ENCODE results near the gene ITFG1. TPM values are rescaled to one million over a fixed set of nuclear protein-coding genes. Genes with fewer than 3 reads are reported as not detected.
"Not testable (repeated sequence)": the region's sequence is repeated elsewhere in the genome, so short reads cannot be mapped to it uniquely, and the experiment has no call there.

Gene ITFG1
- polyA plus RNA-seq, 6 donors from 2014 or later, result 18.6 to 39.0 (median 28.5) TPM

DNA sequence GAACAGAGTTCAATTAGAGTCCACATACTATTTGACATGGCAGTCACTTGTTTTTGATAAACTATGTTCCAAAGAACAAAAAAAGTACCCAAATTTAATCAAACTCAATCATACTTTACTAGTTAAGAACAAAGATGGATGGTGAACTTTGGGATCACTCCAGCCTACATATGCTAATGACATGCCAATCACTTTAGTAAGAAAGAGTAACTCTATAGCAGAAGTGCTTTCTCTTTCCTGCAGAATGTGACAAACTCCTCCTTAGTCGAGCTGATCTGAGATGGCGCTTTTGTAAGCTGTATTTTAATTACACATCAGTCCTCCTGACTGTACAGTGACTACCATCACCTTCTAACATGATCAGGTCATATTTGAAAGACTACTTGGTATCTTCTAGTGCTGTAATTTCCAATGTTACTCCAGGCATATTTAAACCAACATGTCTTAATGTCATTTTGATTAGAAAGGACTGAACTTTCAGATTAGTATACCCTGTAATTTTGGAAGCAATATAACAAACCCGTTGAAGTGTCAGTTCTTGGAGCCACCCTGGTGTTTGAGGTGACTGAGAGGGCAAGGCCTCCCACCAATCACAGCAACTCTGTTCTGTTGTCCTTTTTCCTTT lies 321.2 kb downstream of the ITFG1 start:
- H3K4me3 Mint-ChIP-seq, result no peak overlapping the region
- H3K9me3 Mint-ChIP-seq, result no peaks in the 10 kb centered on the region
- no peak overlapping the region for H3K27ac Mint-ChIP-seq

DNA sequence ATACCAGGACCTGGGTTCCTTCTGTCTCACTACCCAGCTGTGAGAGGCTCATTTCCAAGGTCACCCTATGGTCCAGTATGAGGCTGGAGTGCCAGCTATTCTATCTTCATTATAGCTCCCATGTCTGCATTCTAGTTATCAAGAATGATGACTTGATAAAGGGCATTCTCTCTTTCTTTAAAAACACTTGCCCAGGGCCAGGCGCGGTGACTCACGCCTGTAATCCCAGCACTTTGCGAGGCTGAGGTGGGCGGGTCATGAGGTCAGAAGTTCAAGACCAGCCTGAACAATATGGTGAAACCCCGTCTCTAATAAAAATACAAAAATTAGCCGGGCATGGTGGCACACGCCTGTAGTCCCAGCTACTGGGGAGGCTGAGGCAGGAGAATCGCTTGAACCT lies 322.9 kb downstream of the ITFG1 start:
- H3K27me3 Mint-ChIP-seq; H3K9me3 Mint-ChIP-seq; H3K4me3 Mint-ChIP-seq; DNase-seq; H3K27ac Mint-ChIP-seq; ATAC-seq (ENCODE audit: low read depth in 2 of 2); H3K36me3 Mint-ChIP-seq: not testable (repeated sequence)
- H3K4me1 Mint-ChIP-seq, result peaks cover 8 to 12% (median 11%) of the 10 kb centered on the region in 3 donors

More for the DNA sequence above, 321.2 kb downstream of the ITFG1 start:
- Mint-ChIP-seq H3K36me3 (no peaks in the 10 kb centered on the region), H3K4me1 (peaks cover 12 to 16% (median 13%) of the 10 kb centered on the region in 3 donors), H3K27me3 (peaks cover 0 to 13% (median 5%) of the 10 kb centered on the region in 3 donors)
- ATAC-seq (ENCODE audit: low read depth in 2 of 2) (no peak), DNase-seq (no peak)

DNA sequence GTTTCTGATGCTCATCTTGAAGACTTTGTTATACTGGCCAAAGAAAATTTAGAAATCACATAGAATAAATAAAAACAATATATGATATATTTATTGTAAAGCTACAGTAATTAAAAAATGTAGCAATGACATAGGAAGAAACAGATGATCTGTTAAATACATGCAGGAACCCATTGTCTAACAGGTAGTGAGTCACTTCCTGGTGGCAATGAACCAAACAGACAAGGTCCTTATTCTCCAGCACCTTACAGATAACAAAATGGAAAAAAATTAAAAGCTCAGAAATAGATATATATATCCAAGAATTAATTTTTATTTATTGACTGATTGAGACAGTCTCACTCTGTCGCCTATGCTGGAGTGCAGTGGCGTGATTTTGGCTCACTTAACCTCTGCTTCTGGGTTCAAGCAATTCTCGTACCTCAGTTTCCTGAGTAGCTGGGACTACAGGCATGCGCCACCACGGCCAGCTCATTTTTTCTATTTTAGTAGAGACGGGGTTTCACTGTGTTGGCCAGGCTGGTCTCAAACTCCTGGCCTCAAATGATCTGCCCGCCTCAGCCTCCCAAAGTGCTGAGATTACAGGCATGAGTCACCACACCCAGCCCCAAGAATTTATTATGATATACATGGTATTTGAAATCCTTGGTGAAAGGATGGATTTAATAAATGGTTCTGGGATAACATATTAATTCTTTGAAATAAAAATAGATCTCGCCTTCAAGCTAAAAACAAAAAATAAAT lies 324.6 kb downstream of the ITFG1 start:
- no peaks in the 10 kb centered on the region for H3K9me3 Mint-ChIP-seq
- H3K27me3 Mint-ChIP-seq, result peaks cover 0 to 5% (median 0%) of the 10 kb centered on the region in 3 donors
- ATAC-seq (ENCODE audit: low read depth in 2 of 2) (no peak), DNase-seq (no peak)
- H3K4me1 Mint-ChIP-seq, result no peaks in the 10 kb centered on the region
- no peak overlapping the region for H3K4me3 Mint-ChIP-seq
- no peaks in the 10 kb centered on the region for H3K36me3 Mint-ChIP-seq
- H3K27ac Mint-ChIP-seq, result no peak overlapping the region

DNA sequence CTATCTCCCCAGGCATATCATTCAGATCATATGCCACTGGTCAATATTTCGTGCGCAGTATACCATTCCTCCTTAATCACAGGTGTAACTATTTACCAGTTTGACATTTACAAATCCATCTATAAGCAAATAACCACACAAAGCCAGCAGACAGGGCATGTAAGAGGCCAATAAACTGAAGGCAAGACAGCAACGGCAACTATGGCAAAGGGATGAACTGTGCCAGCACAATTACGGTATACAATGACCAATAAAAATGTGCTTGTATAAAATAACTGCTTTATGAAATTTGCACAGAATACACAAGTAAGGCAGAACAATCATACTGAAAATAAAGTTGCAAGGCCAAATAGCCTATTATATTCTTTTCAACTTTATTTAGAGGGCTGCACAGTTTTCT lies 326.3 kb downstream of the ITFG1 start:
- H3K27me3 Mint-ChIP-seq, result peaks cover 0 to 5% (median 0%) of the 10 kb centered on the region in 3 donors
- H3K9me3 Mint-ChIP-seq, result no peaks in the 10 kb centered on the region
- ATAC-seq (ENCODE audit: low read depth in 2 of 2) (no peak), DNase-seq (no peak)
- no peaks in the 10 kb centered on the region for H3K36me3 Mint-ChIP-seq
- H3K4me1 Mint-ChIP-seq, result no peaks in the 10 kb centered on the region
- H3K4me3 Mint-ChIP-seq, result no peak overlapping the region
- H3K27ac Mint-ChIP-seq, result no peak overlapping the region

DNA sequence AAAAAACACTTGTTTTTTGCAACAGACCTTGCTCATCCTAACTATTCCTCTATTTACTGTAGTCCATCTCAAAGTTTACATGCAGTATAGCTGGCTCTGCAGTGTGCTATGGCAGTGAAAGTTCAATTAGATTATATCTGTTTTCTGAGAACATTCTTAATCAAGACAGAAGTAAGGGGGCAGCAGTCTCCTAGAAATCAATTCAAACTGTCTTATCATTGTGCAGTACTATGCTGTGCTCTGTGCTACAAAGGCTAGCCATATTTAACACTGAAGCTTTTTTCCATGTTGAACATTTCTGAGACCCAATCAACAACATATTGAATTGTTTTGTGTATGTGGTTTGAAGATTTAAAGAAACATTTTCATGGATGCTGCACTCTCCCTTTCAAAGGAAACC lies 328.6 kb downstream of the ITFG1 start:
- DNase-seq (no peak), ATAC-seq (ENCODE audit: low read depth in 2 of 2) (no peak)
- peaks cover 0 to 5% of the 10 kb centered on the region in 2 donors for H3K36me3 Mint-ChIP-seq
- H3K9me3 Mint-ChIP-seq, result no peaks in the 10 kb centered on the region
- H3K4me1 Mint-ChIP-seq, result no peaks in the 10 kb centered on the region
- H3K27ac Mint-ChIP-seq, result no peak overlapping the region
- no peak overlapping the region for H3K4me3 Mint-ChIP-seq
- H3K27me3 Mint-ChIP-seq, result peaks cover 0 to 5% (median 0%) of the 10 kb centered on the region in 3 donors

DNA sequence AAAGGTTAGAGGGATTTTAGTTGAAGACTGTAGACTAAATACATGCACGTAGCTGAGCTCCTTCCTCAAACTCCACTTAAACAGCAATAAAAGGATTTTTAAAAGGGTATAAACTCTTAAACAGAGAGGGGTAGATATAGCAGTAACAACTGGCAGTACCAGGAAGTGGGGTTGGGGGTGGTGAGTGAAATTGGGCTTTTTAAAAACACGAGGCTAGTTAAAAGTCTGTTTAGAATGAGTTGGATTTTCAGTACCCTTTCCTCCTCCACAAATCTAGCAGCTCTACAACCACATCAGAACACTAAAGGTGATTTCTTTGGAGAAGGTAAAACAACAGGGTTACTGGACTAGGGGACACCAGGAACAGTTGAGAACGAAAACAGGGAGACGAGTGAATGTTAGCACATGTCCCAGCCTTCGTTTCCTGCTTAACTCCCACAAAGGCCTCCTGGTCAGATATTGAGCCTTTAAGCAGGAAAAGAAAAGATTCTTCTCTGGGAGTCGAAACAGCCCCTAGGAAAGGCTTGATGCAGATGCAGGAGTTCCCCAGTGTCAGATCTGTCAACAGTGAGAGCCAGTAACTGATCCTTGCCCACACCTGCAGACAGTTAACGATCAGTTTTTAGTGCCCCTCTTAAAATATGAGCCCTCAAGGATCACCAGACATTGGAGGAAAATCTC lies 331.0 kb downstream of the ITFG1 start:
- Mint-ChIP-seq H3K36me3 (peaks cover 0 to 5% of the 10 kb centered on the region in 2 donors), H3K27me3 (peaks cover 0 to 11% (median 0%) of the 10 kb centered on the region in 3 donors), H3K9me3 (no peaks in the 10 kb centered on the region), H3K27ac (no peak overlapping the region), H3K4me1 (no peaks in the 10 kb centered on the region), H3K4me3 (no peak overlapping the region)
- no peak for DNase-seq
- ATAC-seq (ENCODE audit: low read depth in 2 of 2), result no peak

DNA sequence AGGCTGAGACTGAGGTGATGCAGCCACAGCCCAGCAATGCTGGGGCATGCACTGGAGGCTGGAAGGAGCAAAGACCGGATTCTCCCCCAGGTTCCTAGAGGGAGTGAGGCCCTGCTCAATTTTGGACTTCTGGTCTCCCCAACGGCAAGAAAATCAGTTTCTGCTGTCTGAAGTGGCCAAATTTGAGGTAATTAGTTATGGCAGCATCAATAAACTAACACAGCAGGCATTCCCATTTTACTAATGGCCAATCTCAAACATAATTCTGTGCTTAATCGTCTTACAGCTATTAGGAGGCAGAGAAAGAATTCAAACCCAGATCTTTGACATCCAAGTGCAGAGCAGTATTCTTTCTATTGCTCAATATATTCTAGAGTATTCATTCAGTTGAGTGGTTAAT lies 333.3 kb downstream of the ITFG1 start:
- DNase-seq (no peak), ATAC-seq (ENCODE audit: low read depth in 2 of 2) (no peak)
- Mint-ChIP-seq H3K4me3 (no peak overlapping the region), H3K36me3 (peaks cover 0 to 5% of the 10 kb centered on the region in 2 donors), H3K9me3 (no peaks in the 10 kb centered on the region), H3K27me3 (peaks cover 0 to 6% (median 0%) of the 10 kb centered on the region in 3 donors), H3K4me1 (no peaks in the 10 kb centered on the region), H3K27ac (no peak overlapping the region)

DNA sequence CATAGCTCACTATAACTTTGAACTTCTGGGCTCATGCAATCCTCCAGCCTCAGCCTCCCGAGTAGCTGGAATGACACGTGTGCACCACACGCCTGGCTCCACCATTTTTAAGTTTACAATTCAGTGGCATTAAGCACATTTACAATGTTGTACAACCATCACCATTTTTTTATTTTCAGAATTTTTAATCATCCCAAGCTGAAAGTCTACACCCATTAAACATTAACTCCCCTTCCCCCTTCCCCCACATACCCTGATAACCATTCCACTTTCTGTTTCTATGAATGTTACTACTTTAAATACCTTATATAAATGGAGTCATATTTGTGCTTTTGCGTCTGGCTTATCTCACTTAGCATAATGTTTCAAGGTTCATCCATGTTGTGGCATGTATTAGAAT lies 335.1 kb downstream of the ITFG1 start:
- Mint-ChIP-seq H3K4me1 (no peaks in the 10 kb centered on the region), H3K36me3 (peaks cover 0 to 9% of the 10 kb centered on the region in 2 donors), H3K9me3 (no peaks in the 10 kb centered on the region), H3K4me3 (no peak overlapping the region), H3K27ac (no peak overlapping the region), H3K27me3 (peaks cover 0 to 6% (median under 1%) of the 10 kb centered on the region in 3 donors)
- ATAC-seq (ENCODE audit: low read depth in 2 of 2) (no peak), DNase-seq (no peak)

DNA sequence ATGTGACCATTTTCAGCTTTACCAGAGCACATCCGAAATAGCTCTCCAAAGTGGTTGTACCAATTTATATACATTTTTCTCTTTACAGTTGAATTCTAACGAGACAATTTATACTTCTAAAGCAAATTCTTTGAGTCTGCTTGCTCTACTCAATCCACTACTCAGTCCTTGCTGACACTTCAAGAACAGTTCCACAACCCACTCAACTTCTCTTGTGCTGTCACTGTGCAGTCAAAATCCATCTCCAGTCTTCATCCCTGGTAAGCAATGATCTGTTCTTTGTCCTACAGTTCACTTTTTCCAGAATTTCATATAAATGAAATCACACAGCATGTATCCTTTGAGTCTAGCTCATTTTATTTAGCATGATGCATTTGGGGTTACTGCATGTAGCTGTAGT lies 347.7 kb downstream of the ITFG1 start:
- no peaks in the 10 kb centered on the region for H3K27me3 Mint-ChIP-seq
- DNase-seq (no peak), ATAC-seq (ENCODE audit: low read depth in 2 of 2) (no peak)
- no peak overlapping the region for H3K4me3 Mint-ChIP-seq
- H3K9me3 Mint-ChIP-seq, result no peaks in the 10 kb centered on the region
- peaks cover 0 to 2% of the 10 kb centered on the region in 2 donors for H3K36me3 Mint-ChIP-seq
- H3K4me1 Mint-ChIP-seq, result no peaks in the 10 kb centered on the region
- H3K27ac Mint-ChIP-seq, result no peak overlapping the region

DNA sequence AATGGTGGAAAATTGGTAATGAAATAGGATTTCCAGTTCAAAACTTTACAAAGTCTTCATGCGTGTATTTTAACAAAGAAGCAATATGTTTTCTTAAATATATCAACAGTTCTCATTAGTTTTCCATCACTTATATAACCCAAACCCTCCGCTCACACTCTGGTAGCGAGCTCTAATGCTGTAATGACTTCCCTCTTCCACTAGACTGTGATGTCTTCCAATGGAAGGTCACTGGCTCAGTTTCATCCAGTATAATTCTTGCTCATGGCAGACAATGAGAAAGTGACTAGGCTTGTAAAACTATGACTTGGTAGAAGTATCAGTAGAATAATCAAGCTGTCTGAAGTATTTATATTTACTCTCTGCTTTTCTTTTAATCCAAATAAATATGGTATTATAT lies 349.9 kb downstream of the ITFG1 start:
- no peak for ATAC-seq (ENCODE audit: low read depth in 2 of 2)
- Mint-ChIP-seq H3K27me3 (no peaks in the 10 kb centered on the region), H3K4me3 (no peak overlapping the region)

DNA sequence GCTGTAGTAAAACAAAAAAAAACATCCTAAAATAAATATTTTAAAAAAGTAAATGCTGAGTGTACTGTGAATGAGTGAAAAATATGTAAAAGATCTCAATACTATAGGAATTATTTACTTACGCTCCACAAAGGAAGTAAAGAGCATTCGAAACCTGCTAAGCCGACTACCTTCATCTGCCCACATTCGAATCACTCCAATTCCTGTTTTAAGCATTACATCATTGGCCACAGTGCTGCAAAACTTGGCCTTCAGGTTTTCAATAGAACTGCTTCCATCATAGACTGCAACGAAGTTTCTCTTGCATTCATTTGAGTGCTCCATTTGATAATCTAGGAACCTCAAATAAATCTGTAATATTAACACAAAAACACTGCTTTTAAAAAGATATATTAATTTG lies 351.5 kb downstream of the ITFG1 start:
- Mint-ChIP-seq H3K9me3 (peaks cover 0 to 5% (median 0%) of the 10 kb centered on the region in 7 donors), H3K4me1 (no peaks in the 10 kb centered on the region), H3K27ac (no peak overlapping the region), H3K27me3 (no peaks in the 10 kb centered on the region), H3K36me3 (peaks cover 0 to 11% of the 10 kb centered on the region in 2 donors), H3K4me3 (no peak overlapping the region)
- no peak for DNase-seq
- no peak for ATAC-seq (ENCODE audit: low read depth in 2 of 2)

More for the DNA sequence above, 349.9 kb downstream of the ITFG1 start:
- Mint-ChIP-seq H3K4me1 (no peaks in the 10 kb centered on the region), H3K9me3 (no peaks in the 10 kb centered on the region), H3K27ac (no peak overlapping the region), H3K36me3 (peaks cover 0 to 3% of the 10 kb centered on the region in 2 donors)
- DNase-seq, result no peak

Data from naive B cell (primary cell).